ENCODE measurements around the gene PIGO.

Gene PIGO

DNA sequence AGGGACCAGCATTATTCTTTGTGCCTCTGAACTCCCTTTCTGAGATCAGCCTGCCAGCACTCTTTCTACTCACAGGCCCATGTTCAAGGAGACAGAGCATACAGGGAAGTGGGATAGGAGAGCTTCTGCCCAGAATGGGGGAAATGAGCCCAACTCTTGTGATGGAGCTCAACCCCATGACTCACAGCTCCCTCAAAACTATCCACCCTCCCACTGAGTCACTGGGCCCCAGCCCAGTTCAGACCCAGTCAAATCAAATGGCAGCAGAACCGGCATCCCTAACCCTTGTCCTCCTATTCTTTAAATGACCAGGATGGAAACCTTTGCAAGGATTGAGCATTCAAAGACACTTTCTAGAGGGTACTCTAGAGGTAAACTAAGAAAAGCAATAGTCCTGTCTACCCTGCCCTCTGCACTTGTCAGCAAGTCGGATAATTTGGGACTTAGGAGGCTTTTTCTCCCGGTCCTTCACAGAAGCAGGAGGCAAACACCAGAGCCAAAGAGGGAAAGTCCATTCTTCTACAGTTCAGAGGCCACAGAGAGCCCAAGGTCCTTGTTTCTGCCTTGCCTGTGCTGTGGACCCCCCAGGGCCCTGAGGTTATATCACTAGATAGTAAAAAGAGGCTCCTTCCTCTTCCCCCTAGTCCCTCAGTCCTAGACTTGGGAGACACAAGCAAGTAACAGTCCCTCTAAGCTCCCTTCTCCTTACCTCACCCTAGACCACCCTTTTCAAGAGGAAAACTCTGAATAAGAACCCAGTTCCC, 16.0 kb upstream of the PIGO start:
- TF ChIP-seq CTCF (IDR thresholded peaks at IDR 0.05; ENCODE audit: low read depth, low read length, missing control alignments), result no peak
- H3K4me3 ChIP-seq (replicated peaks; ENCODE audit: low read depth, low read length), result no peak overlapping the region; the same call in 1 of the 2 replicates
- no peak for DNase-seq (ENCODE audit: extremely low read depth, low read depth)

DNA sequence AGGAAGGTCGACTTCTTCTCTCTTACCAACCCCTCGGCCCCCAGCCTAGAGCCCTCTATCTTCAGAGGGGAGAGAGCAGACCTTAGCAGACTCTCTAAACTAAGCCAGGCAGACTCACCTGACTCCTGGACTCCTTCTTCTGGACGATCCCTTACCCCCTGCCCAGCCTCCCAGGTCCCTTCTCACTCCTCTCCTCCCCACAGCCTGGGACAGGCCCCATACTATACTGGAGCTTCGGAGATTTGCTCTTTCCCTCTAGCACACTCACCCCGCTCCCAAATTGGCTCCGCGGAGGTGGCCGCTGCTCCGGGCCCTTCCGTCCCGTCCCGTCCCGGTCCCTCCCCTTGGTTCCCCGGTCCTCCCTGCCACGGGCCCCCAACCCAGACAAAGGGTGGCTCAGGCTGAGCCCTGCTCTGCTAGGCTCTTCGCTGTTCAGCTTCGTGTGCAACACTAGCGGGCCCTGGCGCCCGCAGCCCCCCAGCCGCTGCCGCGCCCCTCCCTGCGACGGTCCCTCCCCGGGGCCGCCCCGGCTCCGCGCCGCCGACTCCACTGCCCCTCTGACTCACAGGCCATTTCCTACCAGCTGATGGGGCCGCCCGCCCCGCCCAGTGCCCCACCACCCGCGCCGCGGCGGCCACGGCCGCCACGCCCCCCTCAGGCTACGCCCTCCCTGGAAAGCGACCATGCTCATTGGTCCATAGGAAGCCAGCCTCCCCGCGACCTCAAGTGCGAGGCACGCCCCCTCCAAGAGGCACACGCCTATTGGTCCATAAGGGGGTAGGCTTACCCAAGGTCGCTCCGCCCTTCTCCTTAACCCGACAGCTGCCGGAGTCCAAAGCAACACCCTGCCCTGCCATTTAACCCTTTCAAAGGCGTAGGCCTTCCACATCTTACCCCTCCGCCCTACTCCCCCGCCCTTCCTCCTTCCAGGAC, 14.9 kb upstream of the PIGO start:
- DNase-seq (ENCODE audit: extremely low read depth, low read depth), result peak; percentile 97
- H3K4me3 ChIP-seq (replicated peaks; ENCODE audit: low read depth, low read length), result peak overlapping the region; percentile 61
- no peak for TF ChIP-seq CTCF (IDR thresholded peaks at IDR 0.05; ENCODE audit: low read depth, low read length, missing control alignments)

GRCh38 chr9:35110327-35110761, 14.0 kb upstream of the PIGO start:
- no peak for DNase-seq (ENCODE audit: extremely low read depth, low read depth)
- peak overlapping the region; percentile 61 for H3K4me3 ChIP-seq (replicated peaks; ENCODE audit: low read depth, low read length)
- no peak for TF ChIP-seq CTCF (IDR thresholded peaks at IDR 0.05; ENCODE audit: low read depth, low read length, missing control alignments)

DNA sequence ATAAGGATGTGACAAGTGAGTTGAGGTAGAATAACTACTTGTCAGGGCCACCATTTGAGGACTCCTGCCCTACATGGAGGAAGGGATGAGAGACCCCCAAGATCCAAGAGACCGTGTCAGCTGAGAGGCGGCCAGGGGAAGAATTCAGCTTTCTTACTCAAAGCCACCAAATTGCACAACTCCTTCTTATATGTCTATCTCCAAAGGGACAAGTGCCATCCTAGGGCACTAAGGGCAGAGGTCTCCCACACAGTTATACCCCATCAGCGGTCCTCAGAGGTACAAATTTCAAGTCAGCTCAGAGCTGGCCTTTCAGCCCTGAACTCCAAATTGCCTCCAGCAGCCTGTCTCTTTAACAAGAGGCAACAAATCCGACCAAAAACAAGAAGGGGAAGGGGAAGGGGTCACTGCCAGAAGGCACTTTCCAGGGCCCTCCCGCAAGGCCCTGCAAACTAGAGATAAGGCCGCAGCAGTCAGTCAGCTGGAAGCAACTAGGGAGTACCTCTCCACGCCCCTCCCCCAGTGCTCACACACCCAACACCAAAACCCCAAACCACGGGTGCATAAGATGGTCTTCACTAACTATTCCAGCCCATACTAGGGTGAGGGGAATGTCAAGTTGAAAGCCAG, 12.7 kb upstream of the PIGO start:
- DNase-seq (ENCODE audit: extremely low read depth, low read depth), result no peak
- TF ChIP-seq CTCF (IDR thresholded peaks at IDR 0.05; ENCODE audit: low read depth, low read length, missing control alignments), result no peak

GRCh38 chr9:35108461-35108860, 12.1 kb upstream of the PIGO start:
- no peak for TF ChIP-seq CTCF (IDR thresholded peaks at IDR 0.05; ENCODE audit: low read depth, low read length, missing control alignments)
- no peak for DNase-seq (ENCODE audit: extremely low read depth, low read depth)
- no peak overlapping the region for H3K4me3 ChIP-seq (replicated peaks; ENCODE audit: low read depth, low read length)

More for the DNA sequence above, 12.7 kb upstream of the PIGO start:
- H3K4me3 ChIP-seq (replicated peaks; ENCODE audit: low read depth, low read length), result no peak overlapping the region

All from HFF-Myc (cell line).